Kidney epithelial cell (primary cell): ENCODE results near the gene GALNT9. TPM values are rescaled to one million over a fixed set of nuclear protein-coding genes. Genes with fewer than 3 reads are reported as not detected.

Source experiments
- DNase-seq: peaks from one replicate; pipeline ENCODE4 v3.0.0-alpha.2; 2010; ENCODE audit warnings: low read depth
- H3K27me3 ChIP-seq: 2 replicates; pipeline ENCODE4 v1.6.0; 2011; ENCODE audit warnings: low read length; ENCODE audit not compliant: control insufficient read depth, insufficient read depth
- H3K36me3 ChIP-seq: 2 replicates; pipeline ENCODE4 v1.5.1; 2011; ENCODE audit warnings: low read length; ENCODE audit not compliant: control insufficient read depth, insufficient read depth
- H3K4me3 ChIP-seq: 2 replicates; pipeline ENCODE4 v1.5.1; 2011; ENCODE audit warnings: low read depth, mild to moderate bottlenecking, control low read depth, low read length
- CTCF ChIP-seq: IDR thresholded peaks from 2 replicates; pipeline ENCODE4 v1.5.1; 2011; ENCODE audit warnings: mild to moderate bottlenecking, moderate library complexity, low read length, control low read depth, inconsistent platforms; ENCODE audit not compliant: insufficient read depth, poor library complexity, severe bottlenecking
- total RNA-seq: library from RNA; depleted of rRNA; stranded (reverse); fragments of >200 nt; gene quantifications from 2 replicates; pipeline ENCODE4 v1.2.3, GENCODE V29; 2015

Gene GALNT9
- total RNA-seq, 1 donor from 2014 or later = 1.5 TPM

DNA sequence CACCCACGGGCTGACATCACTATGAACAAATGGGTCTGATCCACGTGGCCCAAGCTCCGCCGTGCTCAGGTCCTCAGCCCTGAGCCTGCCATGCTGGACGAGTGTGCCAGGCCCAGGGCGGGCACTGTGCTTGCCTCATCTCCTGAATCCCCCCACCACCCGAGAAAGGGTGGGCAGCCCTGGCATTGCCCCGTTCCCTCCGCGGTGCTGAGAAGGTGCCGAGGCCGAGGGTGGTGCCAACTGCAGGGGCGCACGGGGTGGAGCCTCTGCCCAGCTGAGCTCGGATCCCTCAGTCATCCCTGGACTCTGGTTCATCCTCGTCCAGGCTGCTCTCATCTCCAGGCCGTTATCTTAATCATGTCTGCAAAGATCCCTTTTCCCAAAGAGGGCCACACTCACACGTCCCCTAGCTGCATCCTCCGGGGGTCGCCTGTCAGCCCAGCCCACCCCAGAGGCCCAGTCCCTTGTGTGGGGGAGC, 124.6 kb downstream of the GALNT9 start:
- H3K27me3 ChIP-seq = peaks cover 61% of the 10 kb centered on the region
- no peak for DNase-seq
- TF ChIP-seq CTCF = no peak
- no peaks in the 10 kb centered on the region for H3K36me3 ChIP-seq
- no peak overlapping the region for H3K4me3 ChIP-seq

DNA sequence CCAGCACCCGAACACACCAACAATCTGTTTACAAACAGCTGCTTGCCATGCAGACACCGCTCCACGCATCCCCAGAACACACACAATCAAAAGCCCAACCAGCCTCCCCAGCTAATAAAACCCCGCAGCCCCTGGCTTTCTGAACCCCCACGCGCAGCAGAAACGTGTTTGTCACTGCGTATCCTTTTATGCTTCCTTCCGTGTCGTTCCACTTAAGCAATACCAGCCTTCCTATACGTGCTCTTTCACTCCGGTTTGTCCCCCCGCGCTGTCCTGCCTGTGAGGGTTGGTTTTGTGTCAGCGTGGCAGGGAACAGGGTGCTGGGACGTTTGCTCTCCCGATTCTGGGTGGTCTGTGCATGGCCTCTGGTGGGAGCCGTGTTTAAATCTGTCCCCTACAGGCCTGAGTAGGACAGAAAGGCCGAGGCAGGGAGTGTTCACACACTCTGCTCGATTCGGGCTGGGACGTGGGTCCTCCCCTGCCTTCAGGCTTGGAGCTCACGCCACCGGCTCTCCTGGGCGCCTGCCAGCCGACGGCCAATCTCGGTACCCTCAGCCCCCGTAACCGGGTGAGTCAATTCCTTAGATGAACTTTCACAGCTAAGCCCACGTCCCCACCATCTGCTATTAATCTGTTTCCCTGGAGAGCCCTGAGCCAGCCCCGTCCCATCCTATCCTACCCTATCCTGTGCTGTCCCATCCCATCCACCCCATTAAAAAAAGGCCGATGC, 125.2 kb downstream of the GALNT9 start:
- no peak overlapping the region for H3K4me3 ChIP-seq

GRCh38 chr12:132202929-132203721, 126.3 kb downstream of the GALNT9 start:
- TF ChIP-seq CTCF = no peak
- no peak overlapping the region for H3K4me3 ChIP-seq
- peaks cover 59% of the 10 kb centered on the region for H3K27me3 ChIP-seq
- no peaks in the 10 kb centered on the region for H3K36me3 ChIP-seq
- no peak for DNase-seq

More for the DNA sequence above, 125.2 kb downstream of the GALNT9 start:
- no peak for TF ChIP-seq CTCF
- no peak for DNase-seq
- no peaks in the 10 kb centered on the region for H3K36me3 ChIP-seq
- H3K27me3 ChIP-seq = peaks cover 62% of the 10 kb centered on the region

- DNase-seq = no peak
- no peaks in the 10 kb centered on the region for H3K36me3 ChIP-seq
- H3K27me3 ChIP-seq = peaks cover 46% of the 10 kb centered on the region
- TF ChIP-seq CTCF = no peak
- H3K4me3 ChIP-seq = no peak overlapping the region
Measured at GRCh38 chr12:132201391-132202120, 127.8 kb downstream of the GALNT9 start.

DNA sequence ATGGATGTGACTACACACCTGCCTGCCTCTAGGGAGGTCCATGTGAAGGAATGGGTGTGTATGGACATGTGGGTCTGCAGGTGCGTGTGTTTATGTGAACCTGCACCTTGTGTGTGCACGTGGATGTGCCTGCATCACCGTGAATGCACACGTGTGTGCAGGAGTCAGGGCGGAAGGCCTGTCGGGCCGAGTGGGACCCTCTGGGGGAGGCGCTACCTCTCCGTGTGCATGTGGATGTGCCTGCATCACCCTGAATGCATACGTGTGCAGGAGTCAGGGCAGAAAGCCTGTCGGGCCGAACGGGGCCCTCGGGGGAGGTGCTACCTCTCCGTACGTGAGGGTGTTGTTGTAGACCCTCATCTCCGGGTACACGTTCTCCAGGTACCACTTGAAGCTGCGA, 128.6 kb downstream of the GALNT9 start:
- no peak for DNase-seq
- H3K4me3 ChIP-seq = no peak overlapping the region
- H3K27me3 ChIP-seq = peaks cover 43% of the 10 kb centered on the region
- no peak for TF ChIP-seq CTCF
- H3K36me3 ChIP-seq = no peaks in the 10 kb centered on the region
